Measurements from ENCODE around the gene OR1L8.

DNA sequence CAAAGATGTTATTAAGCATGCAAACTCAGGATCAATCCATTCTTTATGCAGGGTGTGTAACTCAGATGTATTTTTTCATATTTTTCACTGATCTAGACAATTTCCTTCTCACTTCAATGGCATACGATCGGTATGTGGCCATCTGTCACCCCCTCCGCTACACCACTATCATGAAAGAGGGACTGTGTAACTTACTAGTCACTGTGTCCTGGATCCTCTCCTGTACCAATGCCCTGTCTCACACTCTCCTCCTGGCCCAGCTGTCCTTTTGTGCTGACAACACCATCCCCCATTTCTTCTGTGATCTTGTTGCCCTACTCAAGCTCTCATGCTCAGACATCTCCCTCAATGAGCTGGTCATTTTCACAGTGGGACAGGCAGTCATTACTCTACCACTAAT, 63.8 kb downstream of the OR1L8 start:
- TF ChIP-seq, protein P1, sequence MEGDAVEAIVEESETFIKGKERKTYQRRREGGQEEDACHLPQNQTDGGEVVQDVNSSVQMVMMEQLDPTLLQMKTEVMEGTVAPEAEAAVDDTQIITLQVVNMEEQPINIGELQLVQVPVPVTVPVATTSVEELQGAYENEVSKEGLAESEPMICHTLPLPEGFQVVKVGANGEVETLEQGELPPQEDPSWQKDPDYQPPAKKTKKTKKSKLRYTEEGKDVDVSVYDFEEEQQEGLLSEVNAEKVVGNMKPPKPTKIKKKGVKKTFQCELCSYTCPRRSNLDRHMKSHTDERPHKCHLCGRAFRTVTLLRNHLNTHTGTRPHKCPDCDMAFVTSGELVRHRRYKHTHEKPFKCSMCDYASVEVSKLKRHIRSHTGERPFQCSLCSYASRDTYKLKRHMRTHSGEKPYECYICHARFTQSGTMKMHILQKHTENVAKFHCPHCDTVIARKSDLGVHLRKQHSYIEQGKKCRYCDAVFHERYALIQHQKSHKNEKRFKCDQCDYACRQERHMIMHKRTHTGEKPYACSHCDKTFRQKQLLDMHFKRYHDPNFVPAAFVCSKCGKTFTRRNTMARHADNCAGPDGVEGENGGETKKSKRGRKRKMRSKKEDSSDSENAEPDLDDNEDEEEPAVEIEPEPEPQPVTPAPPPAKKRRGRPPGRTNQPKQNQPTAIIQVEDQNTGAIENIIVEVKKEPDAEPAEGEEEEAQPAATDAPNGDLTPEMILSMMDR (IDR thresholded peaks at IDR 0.05) = no peak
- no peak for TF ChIP-seq POLR2A (IDR thresholded peaks at IDR 0.05)
